Activated CD8-positive, alpha-beta memory T cell treated with anti-CD3 and anti-CD28 coated beads, Interleukin-2, amount 50 U/mL, for 24 hours (primary cell): ENCODE measurements around the gene TRIM32.
"Not testable (repeated sequence)": the region's sequence is repeated elsewhere in the genome, so short reads cannot be mapped to it uniquely, and the experiment has no call there.

Experiments used
- DNase-seq: peaks from one replicate; pipeline ENCODE4 v3.0.0-alpha.2; 2020; ENCODE audit errors: extremely low read depth

Gene TRIM32

GRCh38 chr9:116674210-116674980 is 12.7 kb upstream of the TRIM32 start:
- no peak for DNase-seq

DNA sequence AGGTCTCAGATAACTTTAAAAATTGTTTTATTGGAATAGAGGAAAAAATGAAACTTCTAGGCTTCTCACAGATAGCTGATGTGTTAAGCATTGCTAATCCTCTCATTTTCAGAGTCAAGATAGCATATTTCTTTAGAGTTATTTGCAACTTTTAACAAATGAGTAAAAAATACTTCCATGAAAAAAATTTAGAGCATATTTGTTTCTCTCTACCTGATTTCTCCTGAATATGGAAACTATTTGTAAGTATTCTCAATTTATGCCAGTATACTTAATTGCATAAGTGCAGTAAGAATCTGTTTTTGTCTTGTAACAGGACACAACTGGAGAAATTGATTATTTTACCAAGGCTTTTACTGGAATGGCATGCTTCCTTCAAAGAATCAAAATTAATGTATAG is 3.6 kb upstream of the TRIM32 start:
- DNase-seq = no peak

DNA sequence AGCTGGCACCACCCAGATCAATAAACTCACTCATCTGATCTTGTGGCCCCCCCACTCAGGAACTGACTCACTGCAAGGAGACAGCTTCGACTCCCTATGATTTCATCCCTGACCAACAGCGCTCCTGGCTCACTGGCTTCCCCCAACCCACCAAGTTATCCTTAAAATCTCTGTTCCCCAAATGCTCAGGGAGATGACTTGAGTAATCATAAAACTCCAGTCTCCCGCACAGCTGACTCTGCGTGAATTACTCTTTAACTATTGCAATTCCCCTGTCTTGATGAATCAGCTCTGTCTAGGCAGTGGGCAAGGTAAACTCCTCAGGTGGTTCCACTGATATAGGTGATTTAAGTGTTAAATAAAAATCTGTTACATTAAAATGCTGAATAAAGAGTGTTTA is 1.9 kb upstream of the TRIM32 start:
- DNase-seq = no peak

DNA sequence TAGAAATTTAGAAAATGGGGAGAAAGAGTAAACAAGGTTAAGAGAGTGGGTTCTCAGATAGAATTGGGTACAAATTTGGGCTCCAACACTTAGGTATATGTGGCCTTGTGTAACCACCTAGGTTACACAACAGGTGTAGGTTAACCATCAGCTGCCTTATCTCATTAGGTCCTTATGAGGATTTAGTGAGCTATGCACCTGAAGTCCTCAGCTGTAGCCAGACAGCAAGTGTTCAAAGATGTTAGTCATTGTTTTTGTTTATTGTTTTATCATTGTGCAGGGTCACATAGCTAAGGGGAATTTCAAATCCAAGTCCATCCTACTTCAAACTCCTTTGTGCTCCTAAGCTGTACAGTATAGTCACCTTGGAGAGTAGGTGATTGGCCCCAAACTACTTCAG is 970 bp upstream of the TRIM32 start:
- no peak for DNase-seq

DNA sequence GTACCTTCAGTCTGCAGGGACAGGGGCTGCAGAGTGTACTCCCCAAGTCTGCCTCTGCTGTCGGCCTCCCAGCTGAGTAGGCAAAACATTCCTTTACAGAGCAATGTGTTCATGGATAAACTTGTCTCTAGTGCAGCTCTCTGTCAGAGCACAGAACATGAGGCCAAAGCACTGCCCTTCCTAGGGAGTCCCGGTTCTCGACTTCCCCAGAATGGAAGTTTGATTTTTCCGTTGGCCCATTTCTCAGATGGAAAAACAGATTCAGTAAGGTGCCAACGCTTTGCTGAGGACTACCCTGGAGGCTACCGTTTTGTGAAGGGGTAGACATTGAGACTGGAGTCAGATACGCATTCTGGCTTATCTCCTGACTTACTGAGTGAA is 422 bp upstream of the TRIM32 start:
- no peak for DNase-seq

- DNase-seq = no peak
Observed at GRCh38 chr9:116687754-116688135, 640 bp downstream of the TRIM32 start.

- DNase-seq = no peak
Observed at GRCh38 chr9:116688806-116689485, 1.8 kb downstream of the TRIM32 start.

GRCh38 chr9:116689486-116690032 is 2.5 kb downstream of the TRIM32 start:
- no peak for DNase-seq

DNA sequence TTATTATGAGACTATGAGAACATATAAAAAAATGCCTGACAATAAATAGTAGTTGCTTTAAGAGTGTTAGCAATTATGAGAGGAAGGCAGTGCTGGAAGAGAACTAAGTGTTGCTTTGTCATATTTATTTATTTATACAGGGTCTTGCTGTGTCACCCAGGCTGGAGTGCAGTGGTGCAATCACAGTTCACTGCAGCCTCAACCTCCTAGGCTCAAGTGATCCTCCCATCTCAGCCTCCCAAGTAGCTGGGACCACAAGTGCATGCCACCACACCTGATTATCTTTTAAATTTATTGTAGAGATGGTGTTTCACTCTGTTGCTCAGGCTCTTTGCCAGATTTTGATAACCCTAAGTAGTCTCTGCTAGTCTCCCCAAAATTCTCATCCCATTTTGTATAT is 3.7 kb downstream of the TRIM32 start:
- not testable (repeated sequence) for DNase-seq

DNA sequence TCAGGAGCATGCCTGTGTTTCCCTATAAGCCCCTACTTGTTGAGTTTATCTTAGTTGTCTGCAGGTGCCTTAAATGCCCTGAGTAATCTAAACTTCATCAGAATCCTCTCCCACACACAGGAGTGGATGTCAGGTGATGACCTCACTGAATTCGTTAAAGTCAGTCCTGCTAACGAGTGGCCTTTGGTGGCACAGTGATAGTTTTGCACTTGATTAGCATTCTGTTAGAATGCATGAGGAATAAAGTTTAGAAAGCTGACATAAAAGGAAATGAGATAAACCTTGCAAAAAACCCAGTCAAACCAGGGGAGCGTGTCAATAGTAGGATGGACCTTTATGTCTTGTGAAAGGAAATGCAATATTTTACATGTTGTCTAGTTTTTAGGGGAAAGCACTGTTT is 4.5 kb downstream of the TRIM32 start:
- no peak for DNase-seq

GRCh38 chr9:116692616-116693015 is 5.5 kb downstream of the TRIM32 start:
- DNase-seq = no peak

DNA sequence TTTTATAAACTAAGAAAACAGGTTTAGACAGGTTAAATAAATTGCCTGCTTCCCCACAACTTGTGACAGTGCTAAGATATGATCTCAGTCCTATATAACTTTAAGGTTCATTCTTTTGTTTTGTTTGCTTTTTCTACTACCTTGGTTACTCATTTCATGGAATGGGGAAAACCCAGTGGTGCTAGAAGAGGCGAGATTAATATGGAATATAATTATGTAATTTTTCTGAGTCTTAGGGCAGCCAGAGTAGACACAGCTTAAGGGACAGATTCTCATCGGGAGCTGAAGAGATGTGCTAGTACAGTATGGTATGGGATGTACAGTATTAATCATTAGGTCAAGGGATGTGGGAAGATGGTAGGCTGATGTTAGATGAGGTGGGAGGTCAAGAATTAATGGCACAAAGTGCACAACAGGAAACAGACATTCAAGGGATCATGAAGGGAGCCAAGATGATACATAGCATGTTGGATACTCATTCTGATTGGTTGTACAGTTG is 6.2 kb downstream of the TRIM32 start:
- no peak for DNase-seq

DNA sequence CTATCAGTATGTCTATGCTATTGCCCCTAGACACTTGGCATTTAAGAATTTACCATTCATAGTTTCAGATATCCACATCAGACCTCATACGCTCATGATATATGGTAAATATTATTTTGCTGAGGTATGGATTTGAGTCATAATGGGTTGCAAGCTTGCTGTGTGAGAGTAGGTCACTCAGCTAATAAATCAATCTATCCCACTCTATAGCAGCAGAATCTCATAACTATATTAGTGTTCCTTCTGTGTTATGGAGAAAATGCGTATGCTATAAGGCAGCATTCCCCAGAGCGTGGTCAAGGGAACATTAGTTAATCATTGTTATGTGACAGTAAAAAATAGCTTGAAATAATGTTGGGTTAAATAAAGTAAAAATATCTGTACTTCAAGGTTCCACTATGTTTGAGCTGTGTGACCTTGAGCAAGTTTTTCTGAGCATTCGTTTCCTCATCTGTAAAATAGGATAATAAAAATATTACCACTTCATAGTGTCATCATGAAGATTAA is 7.7 kb downstream of the TRIM32 start:
- DNase-seq = no peak

GRCh38 chr9:116695438-116695837 is 8.3 kb downstream of the TRIM32 start:
- DNase-seq = no peak

- no peak for DNase-seq
Observed at GRCh38 chr9:116697362-116697761, 10.3 kb downstream of the TRIM32 start.

- no peak for DNase-seq
Observed at GRCh38 chr9:116697887-116698286, 10.8 kb downstream of the TRIM32 start.

DNA sequence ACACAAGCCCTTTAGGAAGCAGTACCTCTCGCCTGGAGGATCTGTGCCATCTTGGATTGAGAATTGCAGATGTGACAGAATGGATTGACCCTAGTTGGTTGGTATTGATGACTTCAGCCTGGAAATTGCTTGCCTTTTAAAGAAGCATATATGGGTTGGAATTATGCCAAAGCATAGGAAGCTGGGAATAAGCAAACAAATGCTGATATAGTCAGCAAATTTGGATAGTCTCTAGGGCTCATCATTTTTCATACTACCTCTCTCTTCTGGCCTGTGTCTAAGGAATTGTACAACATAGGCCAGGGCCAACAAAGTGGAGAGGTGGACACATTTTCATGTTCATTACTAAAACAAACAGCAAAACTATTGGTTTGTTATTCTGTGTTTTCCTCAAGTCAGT is 13.2 kb downstream of the TRIM32 start:
- DNase-seq = no peak

DNA sequence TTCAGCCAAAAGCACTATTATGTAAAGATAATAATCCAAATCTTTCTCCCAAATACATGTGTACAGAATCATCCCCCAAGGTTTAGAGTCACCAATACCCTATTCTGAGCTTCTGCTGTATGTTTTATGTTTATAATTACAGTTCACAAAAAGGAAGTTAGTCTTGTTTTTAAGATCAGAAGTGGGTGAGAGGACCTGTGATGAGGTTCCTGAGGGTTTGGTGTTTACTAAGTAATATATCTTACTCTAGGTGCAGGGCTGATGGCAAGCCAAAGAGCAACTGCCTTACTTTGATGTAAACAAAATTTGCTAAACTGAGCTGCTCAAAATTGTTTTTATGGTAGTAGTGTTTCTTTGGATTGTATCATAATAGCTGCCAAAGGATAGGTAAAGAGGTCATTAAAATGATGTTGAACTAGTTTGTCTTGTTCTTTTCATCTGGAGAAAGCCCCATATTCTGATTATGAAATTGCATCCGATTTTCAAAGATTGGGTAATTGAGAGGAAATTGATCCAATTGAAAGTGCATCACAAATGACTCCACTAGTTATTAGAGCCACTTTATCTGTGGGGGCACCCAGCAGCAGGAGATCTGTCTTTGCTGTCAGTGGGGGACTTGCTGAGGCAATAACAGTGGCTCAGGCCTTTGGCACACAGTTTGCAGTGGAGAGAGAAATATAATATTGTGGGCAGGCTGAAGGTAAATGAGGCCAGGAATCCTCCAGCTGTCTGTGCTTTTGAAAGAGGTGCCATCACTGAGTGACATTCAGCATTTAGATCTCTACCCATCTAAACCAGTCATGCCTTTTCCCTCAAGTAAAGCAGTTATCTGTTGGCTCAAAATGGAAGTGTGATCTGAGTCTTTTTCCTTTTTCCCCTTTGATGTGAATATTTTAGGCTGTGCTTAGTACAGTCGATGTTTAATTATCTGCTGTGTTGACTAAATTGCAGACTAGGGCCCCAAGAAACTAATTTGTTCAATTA is 14.1 kb downstream of the TRIM32 start:
- DNase-seq = no peak

DNA sequence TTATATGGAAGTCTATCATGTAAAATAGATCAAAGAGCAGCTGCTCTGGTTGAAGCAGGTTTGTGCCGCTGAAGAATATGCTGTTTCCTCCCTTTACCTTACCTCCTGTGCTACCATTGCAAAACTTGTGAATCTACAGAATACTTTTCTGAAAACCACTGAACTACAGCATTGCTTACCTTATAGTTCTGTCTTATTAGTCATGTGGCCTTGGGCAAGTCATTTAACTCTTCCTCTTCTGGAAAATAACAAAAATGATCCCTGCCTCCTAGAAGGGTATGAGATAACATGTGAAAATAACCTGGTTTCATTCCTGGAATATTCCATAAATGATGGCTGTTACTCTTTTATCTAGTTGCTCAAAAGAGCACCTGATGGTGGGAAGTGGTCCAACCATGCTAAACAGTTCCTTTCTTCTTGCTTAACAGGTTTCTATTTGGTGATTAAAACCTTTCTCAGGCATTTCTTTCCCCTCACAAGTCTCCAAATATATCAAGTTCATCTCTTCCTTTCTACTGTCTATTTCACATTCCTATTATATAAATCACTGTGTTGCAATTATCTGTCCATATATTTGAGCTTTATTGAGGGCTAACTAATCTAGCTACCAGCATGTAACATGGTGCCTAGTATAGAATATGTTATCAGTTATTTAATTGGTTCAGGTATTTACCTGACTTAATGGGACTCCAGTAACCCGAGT is 15.0 kb downstream of the TRIM32 start:
- no peak for DNase-seq

- no peak for DNase-seq
Observed at GRCh38 chr9:116703634-116704033, 16.5 kb downstream of the TRIM32 start.

GRCh38 chr9:116704470-116704869 is 17.4 kb downstream of the TRIM32 start:
- no peak for DNase-seq
